Stomach smooth muscle (tissue), 2 donors: Measurements from ENCODE around the gene RNF19B.
A peak's percentile ranks its signal among the peaks of the same experiment; 100 is the strongest.
"Not testable (repeated sequence)": the region's sequence is repeated elsewhere in the genome, so short reads cannot be mapped to it uniquely, and the experiment has no call there.

Experiments
- H3K27ac ChIP-seq: one replicate; pipeline ENCODE4 v1.7.0; 2013; ENCODE audit warnings: mild to moderate bottlenecking, low read length, inconsistent platforms
- H3K27me3 ChIP-seq, 2 donors: one replicate each; pipeline ENCODE4 v1.7.0; 2013; ENCODE audit warnings: low read length in 2 of 2; ENCODE audit not compliant: insufficient read depth in 2 of 2, control insufficient read depth in 1 of 2
- H3K36me3 ChIP-seq, 2 donors: one replicate each; pipeline ENCODE4 v1.7.0; 2013; ENCODE audit warnings: low read length in 2 of 2; ENCODE audit not compliant: control insufficient read depth in 2 of 2, insufficient read depth in 2 of 2
- H3K4me1 ChIP-seq: one replicate; pipeline ENCODE4 v1.7.0; 2013; ENCODE audit warnings: low read length; ENCODE audit not compliant: control insufficient read depth, insufficient read depth
- H3K4me3 ChIP-seq, 2 donors: one replicate each; pipeline ENCODE4 v1.7.0; 2013; ENCODE audit warnings: low read length in 2 of 2
- H3K9ac ChIP-seq, 2 donors: one replicate each; pipeline ENCODE4 v1.7.0; 2013; ENCODE audit warnings: low read length in 2 of 2, mild to moderate bottlenecking in 1 of 2
- H3K9me3 ChIP-seq, 2 donors: one replicate each; pipeline ENCODE4 v1.7.0; 2013; ENCODE audit warnings: low read length in 2 of 2; ENCODE audit not compliant: control insufficient read depth in 2 of 2
- donor health status: healthy.
- donor health status: Pancreatic carcinoma.

Gene RNF19B

DNA sequence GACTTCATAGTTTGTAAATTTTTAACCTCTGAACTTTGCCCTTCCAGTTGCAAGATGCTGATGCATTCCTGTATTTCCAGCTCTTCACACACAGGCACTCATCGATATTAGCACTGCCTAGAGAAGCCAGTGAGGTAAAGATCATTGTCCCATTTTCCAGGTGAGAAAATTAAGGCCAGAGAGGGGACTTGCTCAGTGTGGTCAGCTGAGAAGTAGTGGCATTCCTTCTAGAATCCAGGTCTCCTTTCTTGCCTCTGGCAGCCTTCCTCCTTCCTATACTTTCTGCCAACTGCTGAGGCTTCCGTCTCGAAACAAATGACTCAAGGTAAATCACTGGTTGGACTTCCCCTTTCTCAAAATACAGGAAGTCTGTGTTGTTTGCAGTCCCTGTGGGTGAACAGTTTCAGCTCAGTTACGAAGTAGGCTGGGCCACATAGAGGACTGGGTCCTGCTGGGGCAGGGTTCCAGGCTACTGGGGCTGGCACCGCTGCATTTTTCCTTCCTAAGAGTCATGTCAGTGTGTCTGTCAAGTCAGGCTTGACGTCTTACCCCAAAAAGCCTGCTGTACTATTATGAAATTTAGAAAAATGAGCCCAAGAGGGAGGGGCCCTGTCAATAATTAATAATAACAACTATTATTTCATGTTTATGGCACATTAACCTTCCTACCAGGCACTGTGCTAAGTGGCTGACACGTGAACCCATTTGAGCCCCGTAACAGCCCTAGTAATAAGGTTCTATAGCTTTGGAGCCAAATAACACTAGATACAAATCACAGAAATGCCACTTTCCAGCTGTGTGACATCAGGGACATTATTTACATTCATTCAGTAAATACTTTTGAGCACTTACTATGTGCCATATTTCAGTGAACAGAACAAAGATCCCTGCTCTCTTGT, 16.6 kb upstream of the RNF19B start:
- H3K4me3 ChIP-seq: no peak overlapping the region
- no peaks in the 10 kb centered on the region for H3K27me3 ChIP-seq
- H3K27ac ChIP-seq: no peak overlapping the region
- no peaks in the 10 kb centered on the region for H3K9me3 ChIP-seq
- no peaks in the 10 kb centered on the region for H3K36me3 ChIP-seq
- no peak overlapping the region for H3K9ac ChIP-seq
- H3K4me1 ChIP-seq: no peaks in the 10 kb centered on the region

DNA sequence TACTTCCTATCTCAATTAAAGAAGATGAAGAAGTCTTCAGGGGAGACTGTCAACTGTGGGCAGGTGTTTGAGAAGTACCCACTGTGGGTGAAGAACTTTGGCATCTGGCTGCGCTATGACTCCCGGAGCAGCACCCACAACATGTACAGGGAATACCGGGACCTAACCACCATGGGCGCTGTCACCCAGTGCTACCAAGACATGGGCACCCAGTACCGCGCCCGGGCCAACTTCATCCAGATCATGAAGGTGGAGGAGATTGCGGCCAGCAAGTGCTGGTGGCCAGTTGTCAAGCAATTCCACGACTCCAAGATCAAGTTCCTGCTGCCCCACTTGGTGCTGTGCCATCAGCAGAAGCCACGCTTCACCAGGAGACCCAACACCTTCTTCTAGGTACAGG, 15.5 kb upstream of the RNF19B start:
- H3K27me3 ChIP-seq: no peaks in the 10 kb centered on the region
- H3K4me3 ChIP-seq: no peak overlapping the region
- no peaks in the 10 kb centered on the region for H3K36me3 ChIP-seq
- no peak overlapping the region for H3K27ac ChIP-seq
- H3K9me3 ChIP-seq: no peaks in the 10 kb centered on the region
- H3K4me1 ChIP-seq: no peaks in the 10 kb centered on the region
- no peak overlapping the region for H3K9ac ChIP-seq

DNA sequence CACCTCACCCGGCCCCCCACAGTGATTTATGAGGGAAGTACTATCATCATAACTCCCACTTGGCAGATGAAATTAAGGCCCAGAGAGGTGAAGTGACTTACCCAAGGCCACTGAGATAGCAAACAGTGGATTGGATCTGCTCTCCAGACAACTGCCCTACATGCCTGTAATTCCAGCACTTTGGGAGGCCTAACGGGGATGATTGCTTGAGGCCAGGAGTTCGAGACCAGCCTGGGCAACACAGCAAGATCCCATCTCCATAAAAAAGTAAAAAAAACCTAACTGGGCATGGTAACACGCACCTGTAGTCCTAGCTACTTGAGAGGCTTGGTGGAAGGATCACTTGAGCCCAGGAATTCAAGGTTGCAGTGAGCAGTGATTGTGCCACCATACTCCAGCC, 14.2 kb upstream of the RNF19B start:
- no peaks in the 10 kb centered on the region for H3K27me3 ChIP-seq
- no peaks in the 10 kb centered on the region for H3K9me3 ChIP-seq
- H3K9ac ChIP-seq: no peak overlapping the region
- no peak overlapping the region for H3K4me3 ChIP-seq
- H3K36me3 ChIP-seq: no peaks in the 10 kb centered on the region
- H3K27ac ChIP-seq: no peak overlapping the region
- no peaks in the 10 kb centered on the region for H3K4me1 ChIP-seq

DNA sequence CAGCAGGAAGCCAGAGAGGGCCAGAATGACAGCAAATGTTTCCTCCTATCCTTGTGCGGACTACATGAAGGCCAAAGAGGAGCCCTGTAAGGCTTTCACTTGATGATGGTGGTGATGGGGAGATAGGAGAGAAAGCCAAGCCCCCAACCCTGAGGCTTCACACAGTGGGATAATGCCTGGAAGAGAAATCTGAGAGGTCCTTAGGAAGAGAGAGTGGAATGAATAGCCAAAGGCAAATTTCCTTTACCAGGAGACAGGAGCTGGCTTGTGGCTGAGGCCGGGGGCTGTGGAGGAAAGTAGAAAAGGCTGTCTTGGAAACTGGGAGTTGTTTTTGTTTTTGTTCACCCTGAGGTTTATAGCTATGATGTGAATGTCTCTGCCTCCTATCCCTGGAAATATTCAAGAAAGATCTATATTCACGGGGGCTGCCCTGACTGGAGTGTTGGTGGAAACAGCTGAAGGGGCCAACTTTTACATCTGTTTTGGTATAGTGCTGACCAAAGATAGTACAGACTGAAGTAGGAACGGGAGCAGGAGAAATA, 13.0 kb upstream of the RNF19B start:
- Histone ChIP-seq H3K9ac (no peak overlapping the region), H3K27me3 (no peaks in the 10 kb centered on the region), H3K9me3 (no peaks in the 10 kb centered on the region), H3K4me3 (no peak overlapping the region), H3K36me3 (no peaks in the 10 kb centered on the region), H3K4me1 (peaks cover 5% of the 10 kb centered on the region), H3K27ac (no peak overlapping the region)

DNA sequence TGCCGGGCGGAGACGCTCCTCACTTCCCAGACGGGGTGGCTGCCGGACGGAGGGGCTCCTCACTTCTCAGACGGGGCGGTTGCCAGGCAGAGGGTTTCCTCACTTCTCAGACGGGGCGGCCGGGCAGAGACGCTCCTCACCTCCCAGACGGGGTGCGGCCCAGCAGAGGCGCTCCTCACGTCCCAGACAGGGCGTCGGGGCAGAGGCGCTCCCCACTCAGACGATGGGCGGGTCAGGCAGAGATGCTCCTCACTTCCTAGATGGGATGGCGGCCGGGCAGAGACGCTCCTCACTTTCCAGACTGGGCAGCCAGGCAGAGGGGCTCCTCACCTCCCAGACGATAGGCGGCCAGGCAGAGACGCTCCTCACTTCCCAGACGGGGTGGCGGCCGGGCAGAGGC, 10.4 kb upstream of the RNF19B start:
- not testable (repeated sequence) for H3K9ac ChIP-seq, H3K27me3 ChIP-seq, H3K4me1 ChIP-seq, H3K36me3 ChIP-seq, H3K4me3 ChIP-seq, H3K27ac ChIP-seq, H3K9me3 ChIP-seq

DNA sequence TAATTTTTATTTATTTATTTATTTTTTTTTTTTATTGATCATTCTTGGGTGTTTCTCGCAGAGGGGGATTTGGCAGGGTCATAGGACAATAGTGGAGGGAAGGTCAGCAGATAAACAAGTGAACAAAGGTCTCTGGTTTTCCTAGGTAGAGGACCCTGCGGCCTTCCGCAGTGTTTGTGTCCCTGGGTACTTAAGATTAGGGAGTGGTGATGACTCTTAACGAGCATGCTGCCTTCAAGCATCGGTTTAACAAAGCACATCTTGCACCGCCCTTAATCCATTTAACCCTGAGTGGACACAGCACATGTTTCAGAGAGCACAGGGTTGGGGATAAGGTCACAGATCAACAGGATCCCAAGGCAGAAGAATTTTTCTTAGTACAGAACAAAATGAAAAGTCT, 8.8 kb upstream of the RNF19B start:
- H3K27me3 ChIP-seq, H3K4me1 ChIP-seq, H3K9ac ChIP-seq, H3K27ac ChIP-seq, H3K36me3 ChIP-seq, H3K9me3 ChIP-seq: not testable (repeated sequence)
- H3K4me3 ChIP-seq: peak overlapping the region in 1 of 2 donors; percentile 81

DNA sequence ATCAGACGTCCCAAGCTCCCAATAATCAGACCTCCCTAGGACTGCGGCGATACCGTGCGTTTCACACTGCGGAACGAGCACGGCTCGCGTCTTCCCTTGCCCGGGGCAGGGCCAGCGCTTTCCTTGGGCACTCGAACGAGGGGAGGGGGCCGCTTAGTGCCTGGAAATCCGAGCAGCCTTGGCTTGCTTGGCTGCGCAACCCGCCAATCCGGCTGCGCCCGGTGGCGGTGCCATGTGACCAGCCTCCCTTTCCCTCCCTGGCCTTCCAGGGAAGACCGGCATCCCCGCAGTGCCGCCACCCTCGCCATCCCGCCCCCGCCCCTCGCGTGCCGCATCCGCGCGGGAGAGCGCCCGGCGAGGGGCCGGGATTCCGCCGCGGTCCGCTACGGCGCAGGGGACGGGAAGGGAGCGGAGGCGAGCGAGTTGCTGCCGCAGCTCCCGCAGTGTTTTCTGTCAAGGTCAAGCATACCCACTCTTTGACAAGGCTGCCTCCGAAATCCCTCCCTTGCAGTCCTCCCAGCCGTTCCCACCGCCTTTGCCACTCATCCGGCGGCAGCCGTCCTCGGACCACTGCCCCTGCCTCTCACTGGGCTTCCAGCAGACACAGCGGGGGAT, 8.3 kb upstream of the RNF19B start:
- H3K27me3 ChIP-seq: peaks cover 0 to 5% of the 10 kb centered on the region in 2 donors
- H3K27ac ChIP-seq: no peak overlapping the region
- H3K4me1 ChIP-seq: peaks cover 7% of the 10 kb centered on the region
- H3K9me3 ChIP-seq: no peaks in the 10 kb centered on the region
- no peaks in the 10 kb centered on the region for H3K36me3 ChIP-seq
- peak overlapping the region; percentile 43 to 81 for H3K4me3 ChIP-seq
- H3K9ac ChIP-seq: peak overlapping the region; percentile 17 to 55

DNA sequence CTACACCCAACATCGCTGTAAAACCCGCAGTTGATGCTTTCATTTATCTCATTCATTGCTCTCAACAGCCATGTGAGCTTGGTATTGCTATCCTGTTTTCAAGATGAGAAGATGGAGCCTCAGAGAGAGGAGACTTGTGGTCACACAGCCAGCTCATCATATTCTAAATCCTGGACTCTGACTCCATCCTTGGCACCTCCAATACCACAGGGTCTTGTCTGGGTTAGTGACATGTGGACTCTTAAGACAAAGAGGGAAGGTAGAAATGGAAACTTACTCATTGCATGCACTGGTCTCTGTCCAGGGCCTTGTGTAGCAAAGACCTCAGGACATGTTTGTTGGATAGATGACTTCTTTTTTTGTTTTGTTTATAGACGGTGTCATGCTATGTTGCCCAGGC, 7.0 kb upstream of the RNF19B start:
- no peak overlapping the region for H3K27ac ChIP-seq

DNA sequence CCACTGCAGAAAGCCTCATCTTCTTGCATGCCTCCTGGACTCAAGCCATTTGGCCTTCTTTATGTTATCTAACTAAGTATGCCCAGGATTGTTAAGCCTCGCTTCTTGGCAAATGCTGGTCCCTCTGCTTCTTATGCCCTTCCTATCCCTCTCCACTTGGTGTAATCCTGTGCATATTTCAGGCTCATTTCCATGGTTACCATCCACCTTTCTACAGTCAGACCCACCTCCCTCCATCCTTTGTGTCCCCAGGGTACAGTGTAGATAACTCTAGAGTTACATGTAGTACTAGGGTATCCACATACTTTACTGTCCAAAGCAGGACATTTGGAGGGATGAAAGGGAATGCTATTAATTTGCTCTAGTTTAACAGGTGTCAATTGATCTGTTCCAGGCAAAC, 6.5 kb upstream of the RNF19B start:
- H3K4me3 ChIP-seq: no peak overlapping the region
- H3K9me3 ChIP-seq: no peaks in the 10 kb centered on the region
- H3K27me3 ChIP-seq: peaks cover 0 to 5% of the 10 kb centered on the region in 2 donors
- H3K4me1 ChIP-seq: peaks cover 7% of the 10 kb centered on the region
- H3K36me3 ChIP-seq: no peaks in the 10 kb centered on the region
- no peak overlapping the region for H3K27ac ChIP-seq
- H3K9ac ChIP-seq: no peak overlapping the region

More for the DNA sequence above, 7.0 kb upstream of the RNF19B start:
- no peaks in the 10 kb centered on the region for H3K36me3 ChIP-seq
- H3K27me3 ChIP-seq: peaks cover 0 to 5% of the 10 kb centered on the region in 2 donors
- no peak overlapping the region for H3K9ac ChIP-seq
- no peaks in the 10 kb centered on the region for H3K9me3 ChIP-seq
- peaks cover 7% of the 10 kb centered on the region for H3K4me1 ChIP-seq
- H3K4me3 ChIP-seq: no peak overlapping the region

DNA sequence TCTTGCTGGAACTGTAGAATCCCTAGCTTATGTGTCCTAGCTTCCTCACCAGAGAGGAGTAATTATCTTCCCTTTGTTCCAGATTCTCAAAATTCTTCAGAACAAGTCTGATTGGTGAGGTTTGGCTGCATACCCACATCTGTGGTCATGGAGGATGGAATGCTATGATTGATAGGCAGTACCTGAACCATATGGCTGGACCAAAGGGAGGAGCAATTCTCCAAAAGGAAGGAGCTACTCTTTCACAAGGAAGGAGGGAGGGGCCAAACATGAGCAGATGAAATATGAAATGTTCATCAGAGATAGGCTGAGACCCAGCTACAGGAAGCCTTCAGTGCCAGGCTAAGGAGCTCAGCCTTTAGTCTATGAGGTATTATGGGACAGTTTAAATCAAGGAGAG, 5.0 kb upstream of the RNF19B start:
- no peak overlapping the region for H3K9ac ChIP-seq
- peaks cover 13% of the 10 kb centered on the region for H3K4me1 ChIP-seq
- peaks cover 0 to 5% of the 10 kb centered on the region in 2 donors for H3K27me3 ChIP-seq
- no peaks in the 10 kb centered on the region for H3K9me3 ChIP-seq
- H3K36me3 ChIP-seq: no peaks in the 10 kb centered on the region
- no peak overlapping the region for H3K4me3 ChIP-seq
- H3K27ac ChIP-seq: no peak overlapping the region
